HepG2 (cell line): ENCODE results near the gene BICRAL. TPM values are rescaled to one million over a fixed set of nuclear protein-coding genes. Genes with fewer than 3 reads are reported as not detected.

Source experiments
- ATAC-seq: fragments of 200-7000 bp; cut with Tn5 transposase; 3 replicates; pipeline ENCODE4 v1.9.1; 2020; ENCODE audit warnings: mild to moderate bottlenecking, moderate library complexity
- BruUV-seq: library from RNA; stranded (reverse); fragments of 400-500 nt; replicated peaks from 2 replicates; lab custom pipeline; 2021; lab: Mats Ljungman, UMichigan
- CTCF ChIA-PET: fragments of 300-600 bp; formaldehyde crosslinking; extraction: SDS; loops from one replicate; lab custom pipeline; 2021; ENCODE audit warnings: low total read pairs, inconsistent platforms, low intra/inter-chr PET ratio; lab: Yijun Ruan, JAX
- POLR2A ChIA-PET: fragments of 350-600 bp; sonication (Branson Sonifier 250); formaldehyde crosslinking; loops from one replicate; lab custom pipeline; 2020; ENCODE audit warnings: antibody characterized with exemption, inconsistent platforms; lab: Yijun Ruan, JAX
- DNase-seq: peaks from one replicate; pipeline ENCODE4 v3.0.0-alpha.2; 2015; ENCODE audit warnings: low spot score
- FAIRE-seq: peaks from 3 replicates; lab custom pipeline; 2011; peaks lifted over from hg19 to GRCh38; lab: Jason Lieb, UNC
- H2AFZ ChIP-seq: one replicate; pipeline ENCODE4 v1.6.1; 2011; ENCODE audit warnings: low read length, inconsistent platforms
- H3K27ac ChIP-seq: fragments of 300-600 bp; 3 replicates; pipeline ENCODE4 v1.8.0; 2011; ENCODE audit warnings: mixed run types, mild to moderate bottlenecking, mixed read lengths, low read length, inconsistent platforms; ENCODE audit not compliant: insufficient read depth; ENCODE audit errors: extremely low read length
- H3K27me3 ChIP-seq, 2 experiments: fragments of 200-600 bp in 1 of 2; 2 replicates in 1 of 2; 3 replicates in 1 of 2; pipeline versions ENCODE4 v1.6.0 to v1.8.0; 2011; ENCODE audit warnings: low read length in 2 of 2, mild to moderate bottlenecking in 2 of 2, moderate library complexity in 2 of 2, inconsistent platforms in 1 of 2; ENCODE audit not compliant: insufficient read depth in 2 of 2, control insufficient read depth in 1 of 2
- H3K36me3 ChIP-seq, 2 experiments: fragments of 200-600 bp in 1 of 2; replicated peaks in 1 of 2; 2 replicates in 1 of 2; 3 replicates in 1 of 2; pipeline versions ENCODE4 v1.5.1 to v1.8.0; 2011; ENCODE audit warnings: low read length in 2 of 2, inconsistent platforms in 1 of 2; ENCODE audit not compliant: insufficient read depth in 2 of 2, control insufficient read depth in 1 of 2
- H3K4me1 ChIP-seq: 2 replicates; pipeline ENCODE4 v1.5.1; 2012; ENCODE audit warnings: low read length, inconsistent platforms; ENCODE audit not compliant: insufficient read depth
- H3K4me2 ChIP-seq: 2 replicates; pipeline ENCODE4 v1.6.0; 2011; ENCODE audit warnings: low read depth, low read length, inconsistent platforms
- H3K4me3 ChIP-seq, 3 experiments: fragments of 200-600 bp in 1 of 3; sonication (generic), shearing (Covaris generic) in 1 of 3; replicated peaks in 1 of 3; 2 replicates each; pipeline ENCODE4 v1.5.1; 2011 to 2016; ENCODE audit warnings: low read length in 3 of 3, inconsistent platforms in 2 of 3, low read depth in 2 of 3, mild to moderate bottlenecking in 2 of 3, control low read depth in 1 of 3, mixed read lengths in 1 of 3; ENCODE audit not compliant: insufficient read depth in 1 of 3
- H3K79me2 ChIP-seq: one replicate; pipeline ENCODE4 v1.6.1; 2011; ENCODE audit warnings: low read length, inconsistent platforms; ENCODE audit not compliant: insufficient read depth
- H3K9ac ChIP-seq: 2 replicates; pipeline ENCODE4 v1.6.0; 2011; ENCODE audit warnings: mild to moderate bottlenecking, low read depth, low read length, inconsistent platforms; ENCODE audit not compliant: insufficient read depth
- H3K9me3 ChIP-seq: 2 replicates; pipeline ENCODE4 v1.5.1; 2012; ENCODE audit warnings: mild to moderate bottlenecking, low read length
- H4K20me1 ChIP-seq: 2 replicates; pipeline ENCODE4 v1.6.0; 2011; ENCODE audit warnings: inconsistent platforms, mild to moderate bottlenecking, low read length, moderate library complexity; ENCODE audit not compliant: insufficient read depth
- ARHGAP35 ChIP-seq: sonication (generic); formaldehyde crosslinking; IDR thresholded peaks from 2 replicates; pipeline ENCODE4 v1.9.0; 2022; ENCODE audit warnings: mild to moderate bottlenecking, inconsistent platforms, moderate library complexity, missing genetic modification reagents, borderline replicate concordance
- CAMTA2 ChIP-seq: sonication (generic); formaldehyde crosslinking; IDR thresholded peaks from 2 replicates; pipeline ENCODE4 v1.4.0; 2020; ENCODE audit warnings: mild to moderate bottlenecking, missing genetic modification reagents, borderline replicate concordance
- DPF2 ChIP-seq: sonication (generic); formaldehyde crosslinking; IDR thresholded peaks from 2 replicates; pipeline ENCODE4 v1.4.0; 2020; ENCODE audit warnings: mild to moderate bottlenecking, low read depth, missing genetic modification reagents, borderline replicate concordance
- KLF12 ChIP-seq: sonication (generic); formaldehyde crosslinking; IDR thresholded peaks from 2 replicates; pipeline ENCODE4 v1.4.0; 2020; ENCODE audit warnings: missing genetic modification reagents, borderline replicate concordance
- MTA1 ChIP-seq: sonication (generic); formaldehyde crosslinking; IDR thresholded peaks from 2 replicates; pipeline ENCODE4 v1.4.0; 2020; ENCODE audit warnings: missing genetic modification reagents, mild to moderate bottlenecking, borderline replicate concordance
- POLR2AphosphoS5 ChIP-seq: IDR thresholded peaks from 2 replicates; pipeline ENCODE4 v1.6.1; 2012; ENCODE audit warnings: low read depth, low read length
- SRSF4 ChIP-seq: fragments of 200-400 bp; formaldehyde crosslinking; IDR thresholded peaks from one replicate; pipeline ENCODE4 v1.6.1; 2018; ENCODE audit warnings: mild to moderate bottlenecking, low read depth, low read length, moderate library complexity; ENCODE audit not compliant: poor library complexity, severe bottlenecking
- U2AF1 ChIP-seq: fragments of 200-400 bp; formaldehyde crosslinking; optimal IDR thresholded peaks from 2 replicates; pipeline ENCODE3; 2017; ENCODE audit warnings: mild to moderate bottlenecking, low read depth, low read length
- ZFYVE20 ChIP-seq: sonication (generic); formaldehyde crosslinking; IDR thresholded peaks from 2 replicates; pipeline ENCODE4 v1.8.0; 2023; ENCODE audit warnings: low read depth, mild to moderate bottlenecking, moderate library complexity, missing genetic modification reagents, borderline replicate concordance
- ZNF619 ChIP-seq: sonication (generic); formaldehyde crosslinking; IDR thresholded peaks from 2 replicates; pipeline ENCODE4 v1.4.0; 2020; ENCODE audit warnings: mild to moderate bottlenecking, missing genetic modification reagents
- WGBS: methylation state at CpG from one replicate; pipeline ENCODE4 v1.1.6; 2017; ENCODE audit warnings: low lambda C conversion rate; 5-methylcytosine and 5-hydroxymethylcytosine counted together
- in situ Hi-C: cut with HindIII; loops from 2 replicates; pipeline ENCODE4 v1.10.0; 2017; ENCODE audit warnings: low pct_unique_long_range_greater_than_20kb; ENCODE audit not compliant: extremely low pct_ligation_motif_present
- intact Hi-C: fragments of 100-400 bp; cut with micrococcal nuclease; formaldehyde crosslinking; loops from one replicate; pipeline ENCODE4 v1.10.0; 2022; ENCODE audit not compliant: unreplicated experiment
- polyA plus RNA-seq, 8 experiments: library from polyadenylated mRNA; depleted of rRNA in 3 of 8; stranded (reverse) in 7 of 8; unstranded in 1 of 8; fragments of >200 nt; fragmentation: Illumina TruSeq in 4 of 8; extraction: Trizol in 4 of 8; gene quantifications; 2 replicates each; pipeline versions ENCODE4 v1.2.1 to v1.2.3, GENCODE V29; 2011 to 2016; ENCODE audit warnings: low read depth in 4 of 8, missing spikeins in 1 of 8, mixed read lengths in 1 of 8; ENCODE audit not compliant: insufficient read depth in 1 of 8
- total RNA-seq, 5 experiments: library from RNA; depleted of rRNA; stranded (reverse); fragments of >200 nt; fragmentation: Illumina TruSeq; extraction: Trizol; gene quantifications; 2 replicates each; pipeline ENCODE4 v1.2.3, GENCODE V29; 2016; ENCODE audit warnings: low read depth in 1 of 5
- TF ChIP-seq, protein P1 (sequence below): sonication (generic); formaldehyde crosslinking; IDR thresholded peaks from 2 replicates; pipeline ENCODE4 v1.4.0; 2020; ENCODE audit warnings: mild to moderate bottlenecking, missing genetic modification reagents
- TF ChIP-seq, protein P2 (sequence below), 2 experiments: fragments of 450-650 bp in 1 of 2; sonication (generic) in 1 of 2; formaldehyde crosslinking; IDR thresholded peaks; 2 replicates each; pipeline versions ENCODE4 v1.5.0 to v1.8.0; 2020 to 2022; ENCODE audit warnings: mild to moderate bottlenecking in 1 of 2, missing genetic modification reagents in 1 of 2
- TF ChIP-seq, protein P3 (sequence below), 2 experiments: sonication (generic) in 1 of 2; formaldehyde crosslinking in 1 of 2; IDR thresholded peaks; 2 replicates each; pipeline versions ENCODE4 v1.6.1 to v1.9.0; 2014 to 2022; ENCODE audit warnings: antibody characterized with exemption in 1 of 2, borderline replicate concordance in 1 of 2, inconsistent platforms in 1 of 2, low read depth in 1 of 2, missing genetic modification reagents in 1 of 2

BICRAL gene
- total and polyA plus RNA-seq, 2 of the 13 experiments (the other 11 are each of a cell fraction or from before 2014, with no cell fraction given) = 5.0 to 13.5 TPM

DNA sequence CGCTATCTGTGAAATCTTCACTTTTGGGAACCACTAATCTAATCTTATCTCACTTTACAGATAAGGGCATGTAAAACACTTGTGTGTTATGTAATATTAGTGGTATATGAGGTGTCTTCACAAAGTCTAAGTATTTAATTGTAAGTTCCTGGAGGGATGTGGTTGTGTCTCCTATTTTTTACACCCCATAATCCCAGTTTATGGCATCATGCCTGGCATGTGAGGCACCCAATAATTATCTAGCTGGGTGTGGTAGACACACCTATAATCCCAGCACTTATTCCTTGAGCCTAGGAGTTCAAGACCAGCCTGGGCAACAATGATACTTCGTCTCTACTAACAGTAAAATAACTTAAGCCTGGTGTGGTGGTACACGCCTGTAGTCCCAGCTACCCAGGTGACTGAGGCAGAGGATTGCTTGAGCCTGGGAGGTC lies 19.4 kb upstream of the BICRAL start:
- intact Hi-C loops = no loop called here
- ATAC-seq (no peak), FAIRE-seq (no peak), DNase-seq (no peak)
- H3K27ac ChIP-seq = no peak overlapping the region
- in situ Hi-C loops = no loop called here
- no peak overlapping the region for H3K4me3 ChIP-seq
- CTCF ChIA-PET = no interaction called here
- no peaks in the 10 kb centered on the region for H3K4me1 ChIP-seq
- H3K36me3 ChIP-seq = peaks cover 4 to 5% of the 10 kb centered on the region in 2 experiments; a peak in 3 of 5 replicates
- H3K27me3 ChIP-seq = no peaks in the 10 kb centered on the region
- WGBS = 95% methylated on average over 3 of the region's 3 CpGs
- POLR2A ChIA-PET = interaction anchor here (1.4 to 3.0 kb wide), 2 partner anchors 16 to 20 kb away, joined by 7 to 14 read pairs; partner anchors contain the start of gene TBCC
- H3K4me2 ChIP-seq = no peak overlapping the region
- H3K9me3 ChIP-seq = no peaks in the 10 kb centered on the region
- no peak overlapping the region for H2AFZ ChIP-seq
- TF ChIP-seq CAMTA2 (CRISPR knock-in tag) (no peak), MTA1 (CRISPR knock-in tag) (no peak), ZFYVE20 (CRISPR knock-in tag) (no peak), U2AF1 (no peak), ZNF619 (CRISPR knock-in tag) (no peak), KLF12 (CRISPR knock-in tag) (no peak), DPF2 (CRISPR knock-in tag) (no peak), POLR2AphosphoS5 (no peak), SRSF4 (no peak), ARHGAP35 (CRISPR knock-in tag) (no peak)
- TF ChIP-seq, protein P1, sequence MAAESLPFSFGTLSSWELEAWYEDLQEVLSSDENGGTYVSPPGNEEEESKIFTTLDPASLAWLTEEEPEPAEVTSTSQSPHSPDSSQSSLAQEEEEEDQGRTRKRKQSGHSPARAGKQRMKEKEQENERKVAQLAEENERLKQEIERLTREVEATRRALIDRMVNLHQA (CRISPR knock-in tag) = no peak
- TF ChIP-seq, protein P2, sequence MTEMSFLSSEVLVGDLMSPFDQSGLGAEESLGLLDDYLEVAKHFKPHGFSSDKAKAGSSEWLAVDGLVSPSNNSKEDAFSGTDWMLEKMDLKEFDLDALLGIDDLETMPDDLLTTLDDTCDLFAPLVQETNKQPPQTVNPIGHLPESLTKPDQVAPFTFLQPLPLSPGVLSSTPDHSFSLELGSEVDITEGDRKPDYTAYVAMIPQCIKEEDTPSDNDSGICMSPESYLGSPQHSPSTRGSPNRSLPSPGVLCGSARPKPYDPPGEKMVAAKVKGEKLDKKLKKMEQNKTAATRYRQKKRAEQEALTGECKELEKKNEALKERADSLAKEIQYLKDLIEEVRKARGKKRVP (CRISPR knock-in tag; IDR thresholded peaks at IDR 0.05) = no peak
- TF ChIP-seq, protein P3, sequence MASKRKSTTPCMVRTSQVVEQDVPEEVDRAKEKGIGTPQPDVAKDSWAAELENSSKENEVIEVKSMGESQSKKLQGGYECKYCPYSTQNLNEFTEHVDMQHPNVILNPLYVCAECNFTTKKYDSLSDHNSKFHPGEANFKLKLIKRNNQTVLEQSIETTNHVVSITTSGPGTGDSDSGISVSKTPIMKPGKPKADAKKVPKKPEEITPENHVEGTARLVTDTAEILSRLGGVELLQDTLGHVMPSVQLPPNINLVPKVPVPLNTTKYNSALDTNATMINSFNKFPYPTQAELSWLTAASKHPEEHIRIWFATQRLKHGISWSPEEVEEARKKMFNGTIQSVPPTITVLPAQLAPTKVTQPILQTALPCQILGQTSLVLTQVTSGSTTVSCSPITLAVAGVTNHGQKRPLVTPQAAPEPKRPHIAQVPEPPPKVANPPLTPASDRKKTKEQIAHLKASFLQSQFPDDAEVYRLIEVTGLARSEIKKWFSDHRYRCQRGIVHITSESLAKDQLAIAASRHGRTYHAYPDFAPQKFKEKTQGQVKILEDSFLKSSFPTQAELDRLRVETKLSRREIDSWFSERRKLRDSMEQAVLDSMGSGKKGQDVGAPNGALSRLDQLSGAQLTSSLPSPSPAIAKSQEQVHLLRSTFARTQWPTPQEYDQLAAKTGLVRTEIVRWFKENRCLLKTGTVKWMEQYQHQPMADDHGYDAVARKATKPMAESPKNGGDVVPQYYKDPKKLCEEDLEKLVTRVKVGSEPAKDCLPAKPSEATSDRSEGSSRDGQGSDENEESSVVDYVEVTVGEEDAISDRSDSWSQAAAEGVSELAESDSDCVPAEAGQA (IDR thresholded peaks at IDR 0.05; ENCODE audit: low read depth) = no peak
- TF ChIP-seq, protein P3 (CRISPR knock-in tag; IDR thresholded peaks at IDR 0.05; ENCODE audit: borderline replicate concordance) = no peak
- no peak overlapping the region for H3K9ac ChIP-seq
- H4K20me1 ChIP-seq = no peaks in the 10 kb centered on the region
- no peaks in the 10 kb centered on the region for H3K79me2 ChIP-seq
- BruUV-seq = no TSS peak
